ENCODE results near the gene ZKSCAN1.

DNA sequence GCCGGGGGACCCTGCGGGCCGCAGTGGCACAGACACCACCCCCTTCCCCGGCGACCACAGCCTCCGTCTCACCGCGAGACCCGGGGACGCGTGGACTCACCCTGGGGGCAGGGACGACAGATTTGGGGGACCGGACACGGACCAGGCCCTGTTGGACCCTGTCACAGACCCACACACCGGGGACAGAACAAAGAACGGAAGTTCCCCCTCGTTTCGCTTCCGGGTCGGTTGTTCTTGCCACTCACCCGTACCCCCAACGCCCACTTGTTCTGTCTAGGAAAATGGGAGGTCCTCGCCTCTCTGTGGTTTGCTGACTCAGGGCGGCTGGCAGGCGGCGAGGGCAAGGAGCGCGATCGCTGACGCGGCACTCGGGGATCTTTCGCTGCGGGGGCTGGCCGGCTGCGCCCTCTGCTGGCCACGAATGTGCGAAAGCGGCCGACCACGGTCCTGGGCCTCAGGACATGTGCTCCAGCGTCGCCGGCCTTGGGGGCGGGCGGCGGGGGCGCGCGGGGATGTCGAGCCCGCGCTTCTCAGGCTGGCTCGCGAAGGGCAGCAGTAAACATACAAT, 66.2 kb downstream of the ZKSCAN1 start, which contains the start of gene ZNF3:
- TF ChIP-seq, protein P1, sequence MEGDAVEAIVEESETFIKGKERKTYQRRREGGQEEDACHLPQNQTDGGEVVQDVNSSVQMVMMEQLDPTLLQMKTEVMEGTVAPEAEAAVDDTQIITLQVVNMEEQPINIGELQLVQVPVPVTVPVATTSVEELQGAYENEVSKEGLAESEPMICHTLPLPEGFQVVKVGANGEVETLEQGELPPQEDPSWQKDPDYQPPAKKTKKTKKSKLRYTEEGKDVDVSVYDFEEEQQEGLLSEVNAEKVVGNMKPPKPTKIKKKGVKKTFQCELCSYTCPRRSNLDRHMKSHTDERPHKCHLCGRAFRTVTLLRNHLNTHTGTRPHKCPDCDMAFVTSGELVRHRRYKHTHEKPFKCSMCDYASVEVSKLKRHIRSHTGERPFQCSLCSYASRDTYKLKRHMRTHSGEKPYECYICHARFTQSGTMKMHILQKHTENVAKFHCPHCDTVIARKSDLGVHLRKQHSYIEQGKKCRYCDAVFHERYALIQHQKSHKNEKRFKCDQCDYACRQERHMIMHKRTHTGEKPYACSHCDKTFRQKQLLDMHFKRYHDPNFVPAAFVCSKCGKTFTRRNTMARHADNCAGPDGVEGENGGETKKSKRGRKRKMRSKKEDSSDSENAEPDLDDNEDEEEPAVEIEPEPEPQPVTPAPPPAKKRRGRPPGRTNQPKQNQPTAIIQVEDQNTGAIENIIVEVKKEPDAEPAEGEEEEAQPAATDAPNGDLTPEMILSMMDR (IDR thresholded peaks at IDR 0.05), result peak; percentile 91 to 99 (median 96)
- peak; percentile 5 to 64 for TF ChIP-seq POLR2A (IDR thresholded peaks at IDR 0.05)

Measured in heart left ventricle (tissue), 13 donors.